ENCODE measurements around the gene RSPH1.

GRCh38 chr21:42544544-42544943 is 48.5 kb upstream of the RSPH1 start:
- no peak for TF ChIP-seq ZFX (IDR thresholded peaks at IDR 0.05)
- TF ChIP-seq REST (IDR thresholded peaks at IDR 0.05; ENCODE audit: low read depth): no peak
- TF ChIP-seq ZNF274 (IDR thresholded peaks at IDR 0.05; ENCODE audit: low read depth, low read length): no peak
- TF ChIP-seq POLR2A (IDR thresholded peaks at IDR 0.05; ENCODE audit: borderline replicate concordance, extremely low read depth, insufficient read depth, insufficient read length): no peak
- no peak for TF ChIP-seq CTCF (IDR thresholded peaks at IDR 0.05 in 2 of 3, conservative IDR thresholded peaks at IDR 0.05 in 1 of 3; ENCODE audit: borderline replicate concordance in 1 of 3, insufficient read depth in 1 of 3, low read depth in 2 of 3, low read length in 2 of 3)
- no peak for TF ChIP-seq YY1 (IDR thresholded peaks at IDR 0.05; ENCODE audit: extremely low read depth, insufficient replicate concordance, low read depth, low read length)
- no peak for TF ChIP-seq ATF3 (IDR thresholded peaks at IDR 0.05)
- TF ChIP-seq POLR2AphosphoS5 (IDR thresholded peaks at IDR 0.05; ENCODE audit: low read depth, low read length): no peak
- TF ChIP-seq FOSL1 (IDR thresholded peaks at IDR 0.05; ENCODE audit: low read depth): no peak
- TF ChIP-seq EGR1 (IDR thresholded peaks at IDR 0.05; ENCODE audit: low read depth): no peak
- no peak for TF ChIP-seq MAX (IDR thresholded peaks at IDR 0.05)
- TF ChIP-seq RAD21 (IDR thresholded peaks at IDR 0.05; ENCODE audit: low read depth): no peak
